HEK293 (cell line): Measurements from ENCODE around the gene IRF2.

Experiments
- KLF9 ChIP-seq: fragments of 450-650 bp; formaldehyde crosslinking; IDR thresholded peaks from 2 replicates; pipeline ENCODE4 v1.5.1; 2016; ENCODE audit warnings: missing biosample characterization, missing genetic modification characterization, low read depth
- ZBTB1 ChIP-seq: fragments of 450-650 bp; formaldehyde crosslinking; IDR thresholded peaks from 2 replicates; pipeline ENCODE4 v1.5.1; 2016; ENCODE audit warnings: missing biosample characterization, missing genetic modification characterization
- ZNF311 ChIP-seq: fragments of 450-650 bp; formaldehyde crosslinking; IDR thresholded peaks from 2 replicates; pipeline ENCODE4 v1.5.1; 2017; ENCODE audit warnings: missing biosample characterization, missing genetic modification characterization, borderline replicate concordance
- ZNF660 ChIP-seq: fragments of 450-650 bp; IDR thresholded peaks from 2 replicates; pipeline ENCODE4 v1.5.1; 2018; ENCODE audit warnings: missing biosample characterization, mild to moderate bottlenecking, missing genetic modification characterization
- ZNF670 ChIP-seq: fragments of 450-650 bp; formaldehyde crosslinking; IDR thresholded peaks from 2 replicates; pipeline ENCODE4 v1.5.1; 2016; ENCODE audit warnings: missing biosample characterization, missing genetic modification characterization, low read depth
- ZSCAN23 ChIP-seq: fragments of 450-650 bp; formaldehyde crosslinking; IDR thresholded peaks from 2 replicates; pipeline ENCODE4 v1.5.1; 2016; ENCODE audit warnings: missing biosample characterization, missing genetic modification characterization
- ZSCAN30 ChIP-seq: fragments of 450-650 bp; IDR thresholded peaks from 2 replicates; pipeline ENCODE4 v1.5.1; 2018; ENCODE audit warnings: missing biosample characterization, mild to moderate bottlenecking, missing genetic modification characterization, moderate library complexity
- TF ChIP-seq, protein P1 (sequence below): fragments of 450-650 bp; formaldehyde crosslinking; IDR thresholded peaks from 2 replicates; pipeline ENCODE4 v1.5.1; 2016; ENCODE audit warnings: missing biosample characterization, missing genetic modification characterization
- TF ChIP-seq, protein P2 (sequence below): IDR thresholded peaks from 2 replicates; pipeline ENCODE4 v1.6.1; 2011; ENCODE audit warnings: mild to moderate bottlenecking, low read depth, low read length, borderline replicate concordance
- TF ChIP-seq, protein P3 (sequence below): fragments of 450-650 bp; formaldehyde crosslinking; IDR thresholded peaks from 2 replicates; pipeline ENCODE4 v1.5.1; 2016; ENCODE audit warnings: missing biosample characterization, missing genetic modification characterization
- TF ChIP-seq, protein P4 (sequence below): fragments of 450-650 bp; formaldehyde crosslinking; IDR thresholded peaks from 2 replicates; pipeline ENCODE4 v1.5.1; 2016; ENCODE audit warnings: missing biosample characterization, missing genetic modification characterization
- TF ChIP-seq, protein P5 (sequence below): fragments of 450-650 bp; formaldehyde crosslinking; IDR thresholded peaks from 2 replicates; pipeline ENCODE4 v1.5.1; 2016; ENCODE audit warnings: missing biosample characterization, missing genetic modification characterization
- TF ChIP-seq, protein P6 (sequence below): fragments of 450-650 bp; formaldehyde crosslinking; IDR thresholded peaks from 2 replicates; pipeline ENCODE4 v1.5.1; 2016; ENCODE audit warnings: missing biosample characterization, missing genetic modification characterization, low read depth

DNA sequence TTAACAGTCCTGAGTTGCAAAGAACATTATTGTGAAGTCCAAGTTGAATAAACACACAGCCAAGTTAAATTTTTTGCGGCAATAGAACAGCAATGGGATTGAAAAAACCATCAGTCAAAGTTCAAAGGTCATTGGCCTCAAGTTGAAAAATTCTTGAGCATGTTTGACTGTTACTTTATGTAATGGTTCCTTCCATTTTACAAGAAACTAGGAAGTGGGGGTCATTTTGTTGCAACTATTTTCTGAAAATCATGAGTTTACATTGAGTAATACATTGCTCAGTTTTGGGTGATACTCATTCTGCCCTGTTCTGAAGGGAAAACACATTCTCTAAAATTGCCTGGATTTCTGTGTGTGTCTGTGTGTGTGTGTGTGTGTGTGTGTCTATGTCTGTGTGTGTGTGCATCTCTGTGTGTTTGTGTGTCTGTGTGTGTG lies 5.2 kb upstream of the IRF2 start:
- TF ChIP-seq, protein P1, sequence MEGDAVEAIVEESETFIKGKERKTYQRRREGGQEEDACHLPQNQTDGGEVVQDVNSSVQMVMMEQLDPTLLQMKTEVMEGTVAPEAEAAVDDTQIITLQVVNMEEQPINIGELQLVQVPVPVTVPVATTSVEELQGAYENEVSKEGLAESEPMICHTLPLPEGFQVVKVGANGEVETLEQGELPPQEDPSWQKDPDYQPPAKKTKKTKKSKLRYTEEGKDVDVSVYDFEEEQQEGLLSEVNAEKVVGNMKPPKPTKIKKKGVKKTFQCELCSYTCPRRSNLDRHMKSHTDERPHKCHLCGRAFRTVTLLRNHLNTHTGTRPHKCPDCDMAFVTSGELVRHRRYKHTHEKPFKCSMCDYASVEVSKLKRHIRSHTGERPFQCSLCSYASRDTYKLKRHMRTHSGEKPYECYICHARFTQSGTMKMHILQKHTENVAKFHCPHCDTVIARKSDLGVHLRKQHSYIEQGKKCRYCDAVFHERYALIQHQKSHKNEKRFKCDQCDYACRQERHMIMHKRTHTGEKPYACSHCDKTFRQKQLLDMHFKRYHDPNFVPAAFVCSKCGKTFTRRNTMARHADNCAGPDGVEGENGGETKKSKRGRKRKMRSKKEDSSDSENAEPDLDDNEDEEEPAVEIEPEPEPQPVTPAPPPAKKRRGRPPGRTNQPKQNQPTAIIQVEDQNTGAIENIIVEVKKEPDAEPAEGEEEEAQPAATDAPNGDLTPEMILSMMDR (tag by site-specific recombination) = no peak
- no peak for TF ChIP-seq ZNF311 (tag by site-specific recombination)
- TF ChIP-seq, protein P2, sequence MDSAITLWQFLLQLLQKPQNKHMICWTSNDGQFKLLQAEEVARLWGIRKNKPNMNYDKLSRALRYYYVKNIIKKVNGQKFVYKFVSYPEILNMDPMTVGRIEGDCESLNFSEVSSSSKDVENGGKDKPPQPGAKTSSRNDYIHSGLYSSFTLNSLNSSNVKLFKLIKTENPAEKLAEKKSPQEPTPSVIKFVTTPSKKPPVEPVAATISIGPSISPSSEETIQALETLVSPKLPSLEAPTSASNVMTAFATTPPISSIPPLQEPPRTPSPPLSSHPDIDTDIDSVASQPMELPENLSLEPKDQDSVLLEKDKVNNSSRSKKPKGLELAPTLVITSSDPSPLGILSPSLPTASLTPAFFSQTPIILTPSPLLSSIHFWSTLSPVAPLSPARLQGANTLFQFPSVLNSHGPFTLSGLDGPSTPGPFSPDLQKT = no peak
- TF ChIP-seq, protein P3, sequence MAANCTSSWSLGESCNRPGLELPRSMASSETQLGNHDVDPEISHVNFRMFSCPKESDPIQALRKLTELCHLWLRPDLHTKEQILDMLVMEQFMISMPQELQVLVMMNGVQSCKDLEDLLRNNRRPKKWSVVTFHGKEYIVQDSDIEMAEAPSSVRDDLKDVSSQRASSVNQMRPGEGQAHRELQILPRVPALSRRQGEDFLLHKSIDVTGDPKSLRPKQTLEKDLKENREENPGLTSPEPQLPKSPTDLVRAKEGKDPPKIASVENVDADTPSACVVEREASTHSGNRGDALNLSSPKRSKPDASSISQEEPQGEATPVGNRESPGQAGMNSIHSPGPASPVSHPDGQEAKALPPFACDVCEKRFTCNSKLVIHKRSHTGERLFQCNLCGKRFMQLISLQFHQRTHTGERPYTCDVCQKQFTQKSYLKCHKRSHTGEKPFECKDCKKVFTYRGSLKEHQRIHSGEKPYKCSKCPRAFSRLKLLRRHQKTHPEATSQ (tag by site-specific recombination) = no peak
- no peak for TF ChIP-seq KLF9 (tag by site-specific recombination)
- TF ChIP-seq, protein P4, sequence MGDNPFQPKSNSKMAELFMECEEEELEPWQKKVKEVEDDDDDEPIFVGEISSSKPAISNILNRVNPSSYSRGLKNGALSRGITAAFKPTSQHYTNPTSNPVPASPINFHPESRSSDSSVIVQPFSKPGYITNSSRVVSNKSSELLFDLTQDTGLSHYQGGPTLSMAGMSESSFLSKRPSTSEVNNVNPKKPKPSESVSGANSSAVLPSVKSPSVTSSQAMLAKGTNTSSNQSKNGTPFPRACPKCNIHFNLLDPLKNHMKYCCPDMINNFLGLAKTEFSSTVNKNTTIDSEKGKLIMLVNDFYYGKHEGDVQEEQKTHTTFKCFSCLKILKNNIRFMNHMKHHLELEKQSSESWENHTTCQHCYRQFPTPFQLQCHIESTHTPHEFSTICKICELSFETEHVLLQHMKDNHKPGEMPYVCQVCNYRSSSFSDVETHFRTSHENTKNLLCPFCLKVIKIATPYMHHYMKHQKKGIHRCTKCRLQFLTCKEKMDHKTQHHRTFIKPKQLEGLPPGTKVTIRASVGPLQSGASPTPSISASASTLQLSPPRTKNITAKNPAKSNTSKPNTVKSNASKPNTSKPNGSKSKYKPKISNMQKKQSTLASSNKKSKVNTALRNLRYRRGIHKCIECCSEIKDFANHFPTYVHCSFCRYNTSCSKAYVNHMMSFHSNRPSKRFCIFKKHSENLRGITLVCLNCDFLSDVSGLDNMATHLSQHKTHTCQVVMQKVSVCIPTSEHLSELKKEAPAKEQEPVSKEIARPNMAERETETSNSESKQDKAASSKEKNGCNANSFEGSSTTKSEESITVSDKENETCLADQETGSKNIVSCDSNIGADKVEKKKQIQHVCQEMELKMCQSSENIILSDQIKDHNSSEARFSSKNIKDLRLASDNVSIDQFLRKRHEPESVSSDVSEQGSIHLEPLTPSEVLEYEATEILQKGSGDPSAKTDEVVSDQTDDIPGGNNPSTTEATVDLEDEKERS = no peak
- TF ChIP-seq ZNF660 (tag by site-specific recombination) = no peak
- TF ChIP-seq ZSCAN30 (tag by site-specific recombination) = no peak
- no peak for TF ChIP-seq ZBTB1 (tag by site-specific recombination)
- TF ChIP-seq ZNF670 (tag by site-specific recombination) = no peak
- no peak for TF ChIP-seq ZSCAN23
- TF ChIP-seq, protein P5, sequence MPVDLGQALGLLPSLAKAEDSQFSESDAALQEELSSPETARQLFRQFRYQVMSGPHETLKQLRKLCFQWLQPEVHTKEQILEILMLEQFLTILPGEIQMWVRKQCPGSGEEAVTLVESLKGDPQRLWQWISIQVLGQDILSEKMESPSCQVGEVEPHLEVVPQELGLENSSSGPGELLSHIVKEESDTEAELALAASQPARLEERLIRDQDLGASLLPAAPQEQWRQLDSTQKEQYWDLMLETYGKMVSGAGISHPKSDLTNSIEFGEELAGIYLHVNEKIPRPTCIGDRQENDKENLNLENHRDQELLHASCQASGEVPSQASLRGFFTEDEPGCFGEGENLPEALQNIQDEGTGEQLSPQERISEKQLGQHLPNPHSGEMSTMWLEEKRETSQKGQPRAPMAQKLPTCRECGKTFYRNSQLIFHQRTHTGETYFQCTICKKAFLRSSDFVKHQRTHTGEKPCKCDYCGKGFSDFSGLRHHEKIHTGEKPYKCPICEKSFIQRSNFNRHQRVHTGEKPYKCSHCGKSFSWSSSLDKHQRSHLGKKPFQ = no peak
- TF ChIP-seq, protein P6, sequence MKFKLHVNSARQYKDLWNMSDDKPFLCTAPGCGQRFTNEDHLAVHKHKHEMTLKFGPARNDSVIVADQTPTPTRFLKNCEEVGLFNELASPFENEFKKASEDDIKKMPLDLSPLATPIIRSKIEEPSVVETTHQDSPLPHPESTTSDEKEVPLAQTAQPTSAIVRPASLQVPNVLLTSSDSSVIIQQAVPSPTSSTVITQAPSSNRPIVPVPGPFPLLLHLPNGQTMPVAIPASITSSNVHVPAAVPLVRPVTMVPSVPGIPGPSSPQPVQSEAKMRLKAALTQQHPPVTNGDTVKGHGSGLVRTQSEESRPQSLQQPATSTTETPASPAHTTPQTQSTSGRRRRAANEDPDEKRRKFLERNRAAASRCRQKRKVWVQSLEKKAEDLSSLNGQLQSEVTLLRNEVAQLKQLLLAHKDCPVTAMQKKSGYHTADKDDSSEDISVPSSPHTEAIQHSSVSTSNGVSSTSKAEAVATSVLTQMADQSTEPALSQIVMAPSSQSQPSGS (tag by site-specific recombination) = no peak
